HG03575 (cell line): ENCODE measurements around the gene UBE2E3.

Experiments
- ATAC-seq: cut with Tn5 transposase; IDR thresholded peaks from one replicate; pipeline ENCODE4 v1.9.1; 2021; ENCODE audit not compliant: unreplicated experiment, insufficient number of reproducible peaks, low FRiP score; ENCODE audit errors: extremely low read depth

The UBE2E3 gene

DNA sequence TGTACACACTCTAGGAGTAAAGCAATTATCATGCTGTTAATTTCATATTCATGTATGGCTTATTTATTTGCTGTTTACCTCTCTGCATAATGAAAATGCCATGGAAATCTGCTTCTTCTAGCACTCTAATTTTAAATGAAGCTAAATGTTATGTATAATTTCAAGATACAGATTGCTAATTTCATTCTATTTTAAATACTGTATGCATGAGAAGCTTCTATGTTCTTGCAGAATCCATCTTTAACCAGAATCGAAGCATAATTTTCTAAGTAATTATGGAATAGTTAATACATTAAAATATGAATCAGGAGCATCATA lies 127.2 kb downstream of the UBE2E3 start:
- ATAC-seq = no peak

DNA sequence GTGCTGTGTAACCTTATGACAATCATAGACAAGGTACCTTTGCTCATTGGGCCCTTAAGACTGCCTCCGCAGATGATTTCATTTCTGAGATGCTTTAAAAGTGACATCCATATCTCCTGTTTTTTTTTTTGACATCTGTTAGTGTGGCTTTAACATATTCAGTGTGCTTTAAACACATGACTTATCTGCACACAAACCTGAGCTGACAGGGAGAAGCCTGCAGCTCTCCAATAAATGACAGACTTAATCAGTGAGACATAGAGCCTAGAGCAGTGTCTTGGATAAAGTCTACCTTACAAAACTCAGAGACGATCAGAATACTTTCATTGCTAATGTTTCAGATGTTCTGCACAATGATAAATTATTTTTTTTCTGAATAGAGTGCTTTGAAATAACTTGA lies 130.7 kb downstream of the UBE2E3 start:
- ATAC-seq = no peak

DNA sequence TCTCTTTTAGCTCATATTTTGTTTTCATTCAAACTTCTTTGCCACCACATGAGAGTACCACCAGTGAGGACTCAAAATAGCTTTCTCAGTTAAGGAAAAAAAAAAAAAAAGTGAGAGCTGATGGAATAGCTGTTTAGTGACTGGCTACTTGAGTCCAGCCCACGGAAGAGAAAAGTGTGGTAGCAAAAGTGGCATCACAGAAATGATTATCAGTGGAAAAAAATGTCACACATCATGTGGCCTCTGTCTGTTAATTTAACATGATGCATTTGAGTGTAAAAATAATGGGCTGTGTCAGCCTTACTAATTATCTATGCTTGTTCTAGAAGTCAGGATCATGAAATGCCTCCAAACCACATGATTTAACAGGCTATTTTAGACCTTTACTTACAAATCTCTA lies 132.5 kb downstream of the UBE2E3 start:
- no peak for ATAC-seq
